ENCODE data around the gene COQ8A.
"Not testable (repeated sequence)": the region's sequence is repeated elsewhere in the genome, so short reads cannot be mapped to it uniquely, and the experiment has no call there.

Gene COQ8A

GRCh38 chr1:226951286-226952117, 11.4 kb downstream of the COQ8A start:
- DNase-seq (ENCODE audit: low read depth, low spot score): no peak

DNA sequence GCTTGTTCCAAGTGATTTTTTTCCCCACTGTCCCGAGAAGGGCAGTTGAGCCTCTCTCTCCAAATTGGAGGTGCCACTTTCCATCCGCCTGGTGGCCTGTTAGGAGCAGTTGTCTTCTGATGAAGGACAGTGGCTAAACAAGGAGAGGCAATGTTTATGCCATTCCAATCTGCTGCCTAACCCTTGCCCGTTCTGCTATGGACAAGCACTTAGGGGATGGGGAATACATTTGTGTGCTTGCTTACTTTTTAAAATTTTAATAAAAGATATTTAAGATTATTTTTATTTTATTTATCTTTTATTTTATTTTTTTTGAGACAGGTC, 12.0 kb downstream of the COQ8A start:
- no peak for DNase-seq (ENCODE audit: low read depth, low spot score)

- no peak for DNase-seq (ENCODE audit: low read depth, low spot score)
These were observed 13.2 kb downstream of the COQ8A start for GRCh38 chr1:226953175-226953800.

DNA sequence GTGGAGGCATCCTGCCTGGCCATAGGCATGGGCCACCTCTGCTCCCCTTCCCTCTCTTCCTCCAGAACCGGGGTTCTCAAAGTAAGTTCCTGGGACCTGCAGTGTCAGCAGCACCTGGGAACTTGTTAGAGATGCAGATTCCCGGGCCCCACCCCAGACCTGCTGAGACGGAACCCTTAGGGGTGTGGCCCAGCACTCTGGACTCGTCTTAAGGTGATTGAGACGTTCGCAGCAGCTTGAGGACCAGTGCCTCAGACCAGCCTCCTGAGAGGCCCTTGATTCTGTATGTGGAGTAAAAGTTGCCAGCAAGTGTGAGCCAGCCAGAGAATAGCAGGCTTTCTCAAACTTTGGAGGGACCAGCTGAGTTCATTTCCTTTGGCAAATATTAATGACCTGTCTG, 14.2 kb downstream of the COQ8A start:
- DNase-seq (ENCODE audit: low read depth, low spot score): no peak

- DNase-seq (ENCODE audit: low read depth, low spot score): no peak
These were observed 14.7 kb downstream of the COQ8A start for GRCh38 chr1:226954777-226955176.

GRCh38 chr1:226955857-226956256, 15.8 kb downstream of the COQ8A start:
- not testable (repeated sequence) for DNase-seq (ENCODE audit: low read depth, low spot score)

DNA sequence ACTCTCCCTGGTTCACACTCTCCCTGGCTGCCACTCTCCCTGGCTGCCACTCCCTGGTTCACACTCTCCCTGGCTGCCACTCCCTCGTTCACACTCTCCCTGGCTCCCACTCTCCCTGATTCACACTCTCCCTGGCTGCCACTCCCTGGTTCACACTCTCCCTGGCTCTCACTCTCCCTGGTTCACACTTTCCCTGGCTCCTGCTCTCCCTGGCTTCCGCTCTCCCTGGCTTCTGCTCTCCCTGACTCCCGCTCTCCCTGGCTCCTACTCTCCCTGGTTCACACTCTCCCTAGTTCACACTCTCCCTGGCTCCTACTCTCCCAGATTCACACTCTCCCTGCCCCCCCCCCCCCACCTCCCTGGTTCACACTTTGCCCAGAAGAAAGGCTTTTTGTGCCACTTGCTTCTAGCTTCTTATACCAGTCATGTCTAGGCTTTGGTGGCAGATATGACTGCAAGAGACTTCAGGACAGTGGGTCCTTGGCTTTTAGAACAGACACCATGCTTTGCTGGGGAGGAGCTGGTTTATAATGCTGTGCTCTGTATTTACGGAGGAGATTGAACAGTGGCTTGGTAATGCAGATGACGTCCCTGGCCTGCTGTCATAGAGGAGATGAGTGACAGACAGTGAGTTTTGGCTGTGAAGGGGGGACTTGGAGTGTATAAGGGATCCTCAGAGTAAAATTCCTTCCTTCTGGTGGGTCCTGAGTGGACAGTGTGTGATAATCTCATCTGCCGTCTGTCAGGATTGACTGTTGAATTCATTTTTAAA, 17.0 kb downstream of the COQ8A start:
- no peak for DNase-seq (ENCODE audit: low read depth, low spot score)

DNA sequence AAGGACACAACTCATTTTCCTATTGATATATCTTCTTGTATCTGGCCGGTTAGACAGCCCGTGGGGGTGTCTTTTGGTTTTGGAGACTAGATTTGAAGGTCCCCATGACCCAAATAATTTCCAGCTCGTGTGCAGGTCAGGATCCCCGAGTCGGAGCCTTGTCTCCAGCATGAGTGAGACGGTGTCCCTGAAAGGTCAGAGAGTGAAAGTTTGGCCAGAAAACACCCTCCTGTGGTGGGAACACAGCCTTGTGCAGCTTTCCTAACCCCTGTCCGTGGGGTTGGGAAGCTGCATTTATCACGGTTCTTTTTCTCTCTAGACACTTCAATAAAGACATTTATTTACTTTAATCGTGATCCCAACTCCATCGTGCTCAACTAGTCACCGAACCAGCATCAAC, 17.6 kb downstream of the COQ8A start:
- no peak for DNase-seq (ENCODE audit: low read depth, low spot score)

GRCh38 chr1:226958300-226958699, 18.2 kb downstream of the COQ8A start:
- no peak for DNase-seq (ENCODE audit: low read depth, low spot score)

- DNase-seq (ENCODE audit: low read depth, low spot score): no peak
These were observed 20.2 kb downstream of the COQ8A start for GRCh38 chr1:226960256-226960655.

- no peak for DNase-seq (ENCODE audit: low read depth, low spot score)
These were observed 21.1 kb downstream of the COQ8A start for GRCh38 chr1:226960944-226961765.

DNA sequence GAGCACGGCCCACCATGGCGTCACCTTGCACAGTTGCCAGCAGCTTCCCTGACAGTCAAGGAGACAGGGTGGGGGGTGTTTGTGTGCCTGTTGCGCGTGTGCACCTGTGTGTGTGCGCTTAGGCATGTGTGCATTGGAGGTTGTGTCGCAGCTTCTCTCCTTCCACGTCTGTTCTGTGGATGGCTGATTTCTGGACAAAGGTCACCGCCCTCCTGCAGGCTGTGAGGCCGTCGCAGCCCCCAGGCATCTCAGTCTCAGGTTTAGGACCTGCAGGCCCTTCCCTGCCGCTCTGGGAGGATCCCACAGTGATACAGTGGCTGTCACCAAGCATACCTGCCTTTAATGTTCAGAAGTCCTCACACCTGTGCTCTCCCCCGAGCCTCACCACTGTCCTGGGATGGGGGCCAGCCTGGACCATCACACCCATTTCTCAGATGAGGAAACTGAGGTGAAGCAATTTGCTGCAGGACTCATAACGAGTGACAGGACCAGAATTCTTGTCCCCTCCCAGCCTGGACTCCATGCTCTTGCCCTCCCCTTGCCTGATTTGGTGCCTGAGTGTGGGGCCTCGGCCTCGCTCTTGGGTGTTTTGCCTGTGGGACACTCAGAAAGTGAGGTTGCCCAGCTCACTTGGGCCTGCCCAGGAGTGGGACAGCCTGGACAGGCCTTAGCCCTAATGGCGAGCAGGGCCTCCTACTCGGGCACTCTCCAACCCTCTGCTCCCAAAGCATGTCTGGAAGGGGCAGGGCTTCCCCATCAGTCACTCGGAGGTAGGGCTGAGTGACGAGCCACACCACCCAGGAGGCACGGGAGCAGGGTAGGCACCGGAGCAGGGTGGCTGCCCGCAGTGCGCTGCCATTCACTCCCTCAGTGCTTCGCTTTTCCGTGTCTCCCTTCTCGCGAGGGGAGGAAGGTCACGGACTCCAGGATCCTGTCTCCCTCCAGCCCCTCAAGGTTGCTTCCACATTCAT, 22.6 kb downstream of the COQ8A start:
- no peak for DNase-seq (ENCODE audit: low read depth, low spot score)

- DNase-seq (ENCODE audit: low read depth, low spot score): no peak
These were observed 24.0 kb downstream of the COQ8A start for GRCh38 chr1:226964068-226964425.

- DNase-seq (ENCODE audit: low read depth, low spot score): no peak
These were observed 24.8 kb downstream of the COQ8A start for GRCh38 chr1:226964611-226965486.

DNA sequence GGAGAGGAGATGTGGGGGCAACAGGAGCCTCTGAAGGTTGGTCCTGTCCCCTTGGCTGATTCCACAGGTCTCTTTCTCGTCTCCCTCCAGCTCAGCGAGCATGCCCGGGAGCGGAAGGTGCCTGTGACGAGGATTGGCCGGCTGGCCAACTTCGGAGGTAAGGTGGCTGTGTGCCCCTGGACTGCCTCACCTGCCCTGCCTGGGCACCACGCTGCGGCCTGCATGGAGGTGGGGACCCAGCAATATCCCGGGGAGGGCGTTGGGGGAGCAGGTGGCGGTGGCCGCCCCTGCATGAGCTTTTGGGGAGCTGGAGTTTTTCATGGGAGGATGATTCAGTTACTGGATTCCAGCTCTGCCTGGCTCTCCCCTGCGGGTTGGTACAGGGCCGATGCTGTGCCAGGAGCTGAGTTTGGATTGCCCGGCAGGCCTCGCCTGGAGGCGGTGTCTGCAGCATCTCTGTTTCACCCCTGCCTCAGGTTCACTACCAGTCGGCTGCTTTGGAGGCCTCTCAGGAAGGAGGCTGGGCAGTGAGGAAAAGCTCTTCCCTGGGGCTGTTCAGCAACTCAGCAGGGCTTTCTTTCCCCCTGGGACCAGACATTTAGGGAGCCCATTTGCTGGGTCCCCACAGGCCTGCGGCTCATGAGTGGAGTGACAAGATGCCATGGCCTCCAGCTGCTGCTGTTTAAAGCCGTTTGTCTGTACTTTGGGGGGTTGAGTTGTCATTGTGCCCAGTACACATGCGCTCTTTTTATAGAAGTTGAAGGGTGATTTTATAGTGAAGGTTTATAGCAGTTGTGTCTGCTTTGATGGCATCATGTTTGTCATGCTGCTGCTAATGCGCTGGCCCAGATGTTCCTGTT, 25.7 kb downstream of the COQ8A start:
- no peak for DNase-seq (ENCODE audit: low read depth, low spot score)

- DNase-seq (ENCODE audit: low read depth, low spot score): no peak
These were observed 26.6 kb downstream of the COQ8A start for GRCh38 chr1:226966683-226967082.

GRCh38 chr1:226967665-226968064, 27.6 kb downstream of the COQ8A start:
- no peak for DNase-seq (ENCODE audit: low read depth, low spot score)

DNA sequence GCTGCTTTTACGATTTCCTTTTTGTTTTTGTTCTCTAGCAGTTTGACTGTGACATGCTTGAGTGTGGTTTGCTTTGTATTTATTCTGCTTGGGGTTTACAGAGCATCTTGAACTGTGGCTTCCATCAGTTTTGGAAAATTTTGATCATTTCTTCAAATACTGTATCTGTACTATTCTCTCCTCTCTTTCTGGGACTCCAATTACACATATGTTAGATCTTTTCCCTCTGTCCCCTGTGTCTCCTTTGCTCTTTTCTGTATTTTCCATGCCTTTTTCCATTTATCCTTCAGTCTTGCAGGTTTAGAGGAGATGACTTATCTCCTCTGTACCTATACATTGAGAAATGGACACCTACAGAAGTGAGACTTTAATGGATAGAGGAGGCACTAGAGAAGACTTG, 31.7 kb downstream of the COQ8A start:
- DNase-seq (ENCODE audit: low read depth, low spot score): no peak

DNA sequence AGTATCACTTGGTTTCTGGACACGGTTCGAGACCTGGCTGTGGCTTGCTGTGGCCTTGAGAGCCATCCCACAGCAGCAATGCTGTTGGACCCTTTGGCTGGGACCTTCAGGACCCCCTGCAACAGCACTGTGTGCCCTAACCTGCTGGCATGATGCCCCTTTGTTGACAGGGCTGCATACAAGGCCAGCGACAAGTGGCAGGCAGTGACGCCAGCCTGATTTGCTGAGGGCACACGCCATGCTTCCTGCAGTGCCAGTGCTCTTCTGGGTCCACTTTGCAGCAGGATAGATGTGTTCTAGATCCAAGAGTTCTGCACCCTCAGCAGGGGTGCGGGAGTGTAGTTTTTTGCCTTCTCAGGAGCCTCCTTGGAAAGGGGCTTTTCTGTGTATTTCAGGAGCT, 32.8 kb downstream of the COQ8A start:
- no peak for DNase-seq (ENCODE audit: low read depth, low spot score)
